ENCODE measurements around the gene ST6GALNAC1. TPM values are rescaled to one million over a fixed set of nuclear protein-coding genes. Genes with fewer than 3 reads are reported as not detected.

Gene ST6GALNAC1
- total RNA-seq, 1 experiment from 2014 or later = not detected

GRCh38 chr17:76578376-76578775 lies 65.2 kb downstream of the ST6GALNAC1 start:
- H3K4me1 ChIP-seq (ENCODE audit: control insufficient read depth in 1 of 2, insufficient read depth in 2 of 2, low read length in 2 of 2) = peaks cover 7 to 18% of the 10 kb centered on the region in 2 experiments; a peak in 2 of 4 replicates
- no peaks in the 10 kb centered on the region for H3K27me3 ChIP-seq (ENCODE audit: insufficient read depth, low read length)
- ChIA-PET POLR2A (interaction anchor here (1.5 kb wide), 1 partner anchor 12 kb away, joined by 6 read pairs; no protein-coding TSS in a partner anchor), RAD21 (ENCODE audit: low non-redundant PET in 1 of 2, low total read pairs in 2 of 2, uncharacterized antibody in 2 of 2, unreplicated experiment in 2 of 2) (no interaction called here), CTCF (interaction anchor here (1.1 kb wide), 1 partner anchor 21 kb away, joined by 3 read pairs; no protein-coding TSS in a partner anchor)
- H3K9me3 ChIP-seq (ENCODE audit: control insufficient read depth in 1 of 2, insufficient read depth in 1 of 2, low read depth in 1 of 2, low read length in 2 of 2) = no peaks in the 10 kb centered on the region
- H3K4me3 ChIP-seq (replicated peaks in 1 of 2; ENCODE audit: low read depth in 1 of 2, low read length in 2 of 2) = no peak overlapping the region
- TF ChIP-seq EZH2phosphoT487 (IDR thresholded peaks at IDR 0.05; ENCODE audit: borderline replicate concordance) = no peak
- TF ChIP-seq TCF7L2 (IDR thresholded peaks at IDR 0.05; ENCODE audit: borderline replicate concordance, extremely low read depth, insufficient read depth, insufficient read length) = no peak
- no peak for TF ChIP-seq FOSL1 (IDR thresholded peaks at IDR 0.05; ENCODE audit: low read depth)
- no peak for TF ChIP-seq RAD21 (IDR thresholded peaks at IDR 0.05; ENCODE audit: low read depth)
- TF ChIP-seq JUND (IDR thresholded peaks at IDR 0.05) = no peak
- no peak for TF ChIP-seq SP1 (IDR thresholded peaks at IDR 0.05; ENCODE audit: low read depth)
- TF ChIP-seq YY1 (IDR thresholded peaks at IDR 0.05; ENCODE audit: extremely low read depth, insufficient replicate concordance, low read depth, low read length) = no peak
- no peak for TF ChIP-seq MAX (IDR thresholded peaks at IDR 0.05)
- TF ChIP-seq REST (IDR thresholded peaks at IDR 0.05; ENCODE audit: low read depth) = no peak
- no peak for TF ChIP-seq ZBTB33 (IDR thresholded peaks at IDR 0.05; ENCODE audit: extremely low read depth, insufficient replicate concordance, low read length)
- no peak for TF ChIP-seq ELF1 (IDR thresholded peaks at IDR 0.05; ENCODE audit: borderline replicate concordance, low read depth)
- TF ChIP-seq EGR1 (IDR thresholded peaks at IDR 0.05; ENCODE audit: low read depth) = no peak
- TF ChIP-seq ZNF274 (IDR thresholded peaks at IDR 0.05; ENCODE audit: low read depth, low read length) = no peak
- TF ChIP-seq CEBPB (IDR thresholded peaks at IDR 0.05; ENCODE audit: low read depth) = no peak
- TF ChIP-seq CBX3 (IDR thresholded peaks at IDR 0.05; ENCODE audit: low read depth) = no peak
- no peak for TF ChIP-seq ATF3 (IDR thresholded peaks at IDR 0.05)
- no peak for TF ChIP-seq POLR2A (IDR thresholded peaks at IDR 0.05; ENCODE audit: borderline replicate concordance, extremely low read depth, insufficient read depth, insufficient read length)
- no peak for TF ChIP-seq POLR2AphosphoS5 (IDR thresholded peaks at IDR 0.05; ENCODE audit: low read depth, low read length)
- H3K36me3 ChIP-seq (ENCODE audit: control insufficient read depth in 1 of 2, insufficient read depth in 2 of 2, low read length in 2 of 2) = no peaks in the 10 kb centered on the region
- no peaks in the 10 kb centered on the region for H4K20me1 ChIP-seq (ENCODE audit: insufficient read depth)
- intact Hi-C loops (cut with micrococcal nuclease) = no loop called here
- no peak for DNase-seq (ENCODE audit: low read depth, low spot score)
- no TSS peak for BruUV-seq (replicated peaks)
- H2AFZ ChIP-seq (ENCODE audit: low read depth, low read length, poor library complexity, severe bottlenecking) = no peak overlapping the region
- no peak overlapping the region for H3K27ac ChIP-seq (ENCODE audit: low read depth, low read length)
- no peak overlapping the region for H3K9ac ChIP-seq (ENCODE audit: low read length)
- no peaks in the 10 kb centered on the region for H3K79me2 ChIP-seq (ENCODE audit: insufficient read depth, low read length)
- ATAC-seq = no peak
- H3K4me2 ChIP-seq (ENCODE audit: low read length) = no peak overlapping the region
- no peaks in the 10 kb centered on the region for H3K9me2 ChIP-seq (ENCODE audit: insufficient read depth)

Measured in HCT116 (cell line).